SK-N-SH treated with all-trans-retinoic acid at 6 μM for 48 hours (cell line): ENCODE results near the gene SP140.

Source experiments
- ATAC-seq: fragments of 200-7000 bp; cut with Tn5 transposase; 3 replicates; pipeline ENCODE4 v1.9.1; 2020; ENCODE audit warnings: mild to moderate bottlenecking, moderate library complexity
- ARNTL ChIP-seq: fragments of 450-650 bp; formaldehyde crosslinking; IDR thresholded peaks from 2 replicates; pipeline ENCODE4 v1.5.0; 2020; ENCODE audit warnings: low read depth, mild to moderate bottlenecking, moderate library complexity, borderline replicate concordance
- BACH2 ChIP-seq: fragments of 250-450 bp; sonication (Bioruptor Pico); IDR thresholded peaks from 2 replicates; pipeline ENCODE4 v1.9.0; 2021; ENCODE audit warnings: mild to moderate bottlenecking, borderline replicate concordance
- CSDC2 ChIP-seq: fragments of 250-450 bp; sonication (Bioruptor Pico); IDR thresholded peaks from 2 replicates; pipeline ENCODE4 v1.5.0; 2020; ENCODE audit warnings: mild to moderate bottlenecking, moderate library complexity
- ESRRG ChIP-seq: fragments of 250-450 bp; sonication (Bioruptor Pico); IDR thresholded peaks from 2 replicates; pipeline ENCODE4 v1.6.1; 2021; ENCODE audit warnings: mild to moderate bottlenecking
- GLIS3 ChIP-seq: fragments of 250-450 bp; sonication (Bioruptor Pico); IDR thresholded peaks from 2 replicates; pipeline ENCODE4 v1.5.0; 2020; ENCODE audit warnings: mild to moderate bottlenecking, moderate library complexity
- ISL1 ChIP-seq: fragments of 250-450 bp; sonication (Bioruptor Pico); IDR thresholded peaks from 2 replicates; pipeline ENCODE4 v2.1.2; 2022; ENCODE audit warnings: mild to moderate bottlenecking, moderate library complexity
- OSR1 ChIP-seq: fragments of 250-450 bp; sonication (Bioruptor Pico); IDR thresholded peaks from 2 replicates; pipeline ENCODE4 v1.8.0; 2022; ENCODE audit warnings: moderate library complexity, mild to moderate bottlenecking, inconsistent platforms
- RARB ChIP-seq: fragments of 250-450 bp; sonication (Bioruptor Pico); IDR thresholded peaks from 2 replicates; pipeline ENCODE4 v1.8.0; 2021; ENCODE audit warnings: mild to moderate bottlenecking, moderate library complexity
- SNAI2 ChIP-seq: fragments of 250-450 bp; sonication (Bioruptor Pico); IDR thresholded peaks from 2 replicates; pipeline ENCODE4 v1.5.0; 2020; ENCODE audit warnings: mild to moderate bottlenecking, moderate library complexity
- TCF4 ChIP-seq: fragments of 250-450 bp; sonication (Bioruptor Pico); IDR thresholded peaks from 2 replicates; pipeline ENCODE4 v1.8.0; 2021; ENCODE audit warnings: mild to moderate bottlenecking, moderate library complexity, borderline replicate concordance
- TOX ChIP-seq: fragments of 250-450 bp; sonication (Bioruptor Pico); IDR thresholded peaks from 2 replicates; pipeline ENCODE4 v1.8.0; 2021; ENCODE audit warnings: mild to moderate bottlenecking, moderate library complexity, borderline replicate concordance
- ZC3H10 ChIP-seq: fragments of 250-450 bp; sonication (Bioruptor Pico); IDR thresholded peaks from 2 replicates; pipeline ENCODE4 v1.5.1; 2021; ENCODE audit warnings: mild to moderate bottlenecking, moderate library complexity
- ZFP3 ChIP-seq: fragments of 250-450 bp; sonication (Bioruptor Pico); IDR thresholded peaks from 2 replicates; pipeline ENCODE4 v1.5.0; 2020; ENCODE audit warnings: mild to moderate bottlenecking, moderate library complexity
- ZFP30 ChIP-seq: fragments of 450-650 bp; formaldehyde crosslinking; IDR thresholded peaks from 2 replicates; pipeline ENCODE4 v1.5.0; 2022; ENCODE audit warnings: mild to moderate bottlenecking, moderate library complexity
- ZNF565 ChIP-seq: fragments of 450-650 bp; formaldehyde crosslinking; conservative IDR thresholded peaks from 2 replicates; pipeline ENCODE4 v1.5.0; 2020; ENCODE audit warnings: low read depth, mild to moderate bottlenecking, moderate library complexity
- TF ChIP-seq, protein P1 (sequence below): fragments of 250-450 bp; sonication (Bioruptor Pico); IDR thresholded peaks from 2 replicates; pipeline ENCODE4 v1.5.1; 2021; ENCODE audit warnings: mild to moderate bottlenecking, moderate library complexity
- TF ChIP-seq, protein P2 (sequence below): fragments of 250-450 bp; sonication (Bioruptor Pico); IDR thresholded peaks from 2 replicates; pipeline ENCODE4 v1.8.0; 2020; ENCODE audit warnings: mild to moderate bottlenecking, moderate library complexity, borderline replicate concordance
- TF ChIP-seq, protein P3 (sequence below): fragments of 250-450 bp; sonication (Bioruptor Pico); IDR thresholded peaks from 2 replicates; pipeline ENCODE4 v1.5.1; 2020; ENCODE audit warnings: low read depth, mild to moderate bottlenecking, moderate library complexity
- TF ChIP-seq, protein P4 (sequence below): fragments of 250-450 bp; sonication (Bioruptor Pico); IDR thresholded peaks from 2 replicates; pipeline ENCODE4 v1.5.0; 2020; ENCODE audit warnings: mild to moderate bottlenecking, moderate library complexity

The SP140 gene

DNA sequence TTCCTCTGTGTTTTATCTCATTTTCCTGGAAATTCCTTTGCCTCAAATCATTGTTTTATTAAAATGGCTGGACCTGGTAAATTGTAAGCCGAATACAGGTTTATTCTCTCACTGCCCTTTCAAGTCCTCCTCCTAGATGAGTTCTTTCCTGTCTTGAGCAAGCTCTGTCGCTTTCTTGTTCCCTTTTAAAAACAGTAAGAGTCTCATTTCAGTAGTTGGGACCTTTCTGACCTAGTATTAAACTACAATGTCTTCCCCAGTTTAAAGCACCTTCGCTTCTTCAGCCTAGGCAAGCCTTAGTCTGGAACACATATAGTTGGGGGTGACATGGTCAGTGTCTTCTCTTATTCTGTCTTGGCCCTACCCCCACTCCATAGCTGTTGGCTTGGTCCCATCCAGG, 60.5 kb downstream of the SP140 start:
- no peak for ATAC-seq

DNA sequence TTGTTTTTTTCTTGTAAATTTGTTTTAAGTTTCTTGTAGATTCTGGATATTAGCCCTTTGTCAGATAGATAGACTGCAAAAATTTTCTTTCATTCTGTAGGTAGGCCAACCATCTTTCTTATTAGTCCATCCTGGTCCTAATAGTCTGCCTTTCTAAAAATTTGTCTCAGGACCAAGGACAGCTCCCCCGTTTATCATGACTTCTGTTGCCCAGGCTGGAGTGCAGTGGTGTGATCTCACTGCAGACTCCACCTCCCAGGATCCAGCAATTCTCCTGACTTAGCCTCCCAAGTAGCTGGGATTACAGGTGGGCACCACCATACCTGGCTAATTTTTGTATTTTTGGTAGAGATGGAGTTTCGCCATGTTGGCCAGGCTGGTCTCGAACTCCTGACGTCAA, 63.8 kb downstream of the SP140 start:
- ATAC-seq, result peak; percentile 63; the same call in 2 of the 3 replicates

More for the DNA sequence above, 60.5 kb downstream of the SP140 start:
- TF ChIP-seq TOX (no peak), TCF4 (CRISPR knock-in tag) (no peak), OSR1 (CRISPR knock-in tag) (no peak)
- TF ChIP-seq, protein P1, sequence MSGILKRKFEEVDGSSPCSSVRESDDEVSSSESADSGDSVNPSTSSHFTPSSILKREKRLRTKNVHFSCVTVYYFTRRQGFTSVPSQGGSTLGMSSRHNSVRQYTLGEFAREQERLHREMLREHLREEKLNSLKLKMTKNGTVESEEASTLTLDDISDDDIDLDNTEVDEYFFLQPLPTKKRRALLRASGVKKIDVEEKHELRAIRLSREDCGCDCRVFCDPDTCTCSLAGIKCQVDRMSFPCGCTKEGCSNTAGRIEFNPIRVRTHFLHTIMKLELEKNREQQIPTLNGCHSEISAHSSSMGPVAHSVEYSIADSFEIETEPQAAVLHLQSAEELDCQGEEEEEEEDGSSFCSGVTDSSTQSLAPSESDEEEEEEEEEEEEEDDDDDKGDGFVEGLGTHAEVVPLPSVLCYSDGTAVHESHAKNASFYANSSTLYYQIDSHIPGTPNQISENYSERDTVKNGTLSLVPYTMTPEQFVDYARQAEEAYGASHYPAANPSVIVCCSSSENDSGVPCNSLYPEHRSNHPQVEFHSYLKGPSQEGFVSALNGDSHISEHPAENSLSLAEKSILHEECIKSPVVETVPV (CRISPR knock-in tag), result no peak

DNA sequence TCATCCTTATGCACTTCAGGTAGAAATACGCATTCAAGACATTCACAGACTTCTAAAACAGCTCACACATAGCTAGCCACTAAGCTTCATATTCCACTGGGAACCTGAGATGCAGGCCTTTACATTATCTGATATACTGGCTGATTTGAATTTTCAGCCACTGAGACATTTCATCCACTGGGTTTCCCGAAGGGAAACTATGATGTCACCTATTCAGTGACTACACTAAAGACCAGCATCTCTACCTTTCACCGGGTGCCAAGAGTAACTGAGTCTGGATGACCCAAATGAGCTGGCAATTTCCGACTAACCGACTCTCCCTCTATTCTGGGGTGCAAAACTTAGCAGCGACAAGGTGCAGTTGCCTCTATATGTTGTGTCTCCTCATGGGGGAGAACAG, 69.7 kb downstream of the SP140 start:
- ATAC-seq, result no peak
- TF ChIP-seq TCF4 (CRISPR knock-in tag), result no peak

DNA sequence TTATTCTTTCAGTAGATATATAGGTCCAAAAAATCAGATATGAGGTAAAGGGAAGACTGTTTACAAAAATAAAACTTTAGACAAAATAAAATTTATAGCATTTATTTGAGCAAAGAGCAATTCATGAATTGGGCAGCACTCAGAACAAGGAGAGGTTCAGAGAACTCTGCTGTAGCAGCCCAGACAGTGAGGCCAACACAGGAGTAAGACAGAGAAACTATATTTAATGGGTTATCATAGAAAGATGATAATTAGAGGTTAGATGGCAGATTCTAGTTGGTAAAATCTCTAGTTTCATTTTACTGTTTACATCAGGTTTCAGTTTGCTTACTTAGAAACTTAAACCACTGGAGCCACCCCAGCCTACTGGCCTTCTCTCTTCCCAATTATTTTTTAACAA, 71.4 kb downstream of the SP140 start:
- TF ChIP-seq, protein P1 (CRISPR knock-in tag), result no peak
- TF ChIP-seq, protein P2, sequence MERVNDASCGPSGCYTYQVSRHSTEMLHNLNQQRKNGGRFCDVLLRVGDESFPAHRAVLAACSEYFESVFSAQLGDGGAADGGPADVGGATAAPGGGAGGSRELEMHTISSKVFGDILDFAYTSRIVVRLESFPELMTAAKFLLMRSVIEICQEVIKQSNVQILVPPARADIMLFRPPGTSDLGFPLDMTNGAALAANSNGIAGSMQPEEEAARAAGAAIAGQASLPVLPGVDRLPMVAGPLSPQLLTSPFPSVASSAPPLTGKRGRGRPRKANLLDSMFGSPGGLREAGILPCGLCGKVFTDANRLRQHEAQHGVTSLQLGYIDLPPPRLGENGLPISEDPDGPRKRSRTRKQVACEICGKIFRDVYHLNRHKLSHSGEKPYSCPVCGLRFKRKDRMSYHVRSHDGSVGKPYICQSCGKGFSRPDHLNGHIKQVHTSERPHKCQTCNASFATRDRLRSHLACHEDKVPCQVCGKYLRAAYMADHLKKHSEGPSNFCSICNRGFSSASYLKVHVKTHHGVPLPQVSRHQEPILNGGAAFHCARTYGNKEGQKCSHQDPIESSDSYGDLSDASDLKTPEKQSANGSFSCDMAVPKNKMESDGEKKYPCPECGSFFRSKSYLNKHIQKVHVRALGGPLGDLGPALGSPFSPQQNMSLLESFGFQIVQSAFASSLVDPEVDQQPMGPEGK (CRISPR knock-in tag), result no peak
- TF ChIP-seq, protein P3, sequence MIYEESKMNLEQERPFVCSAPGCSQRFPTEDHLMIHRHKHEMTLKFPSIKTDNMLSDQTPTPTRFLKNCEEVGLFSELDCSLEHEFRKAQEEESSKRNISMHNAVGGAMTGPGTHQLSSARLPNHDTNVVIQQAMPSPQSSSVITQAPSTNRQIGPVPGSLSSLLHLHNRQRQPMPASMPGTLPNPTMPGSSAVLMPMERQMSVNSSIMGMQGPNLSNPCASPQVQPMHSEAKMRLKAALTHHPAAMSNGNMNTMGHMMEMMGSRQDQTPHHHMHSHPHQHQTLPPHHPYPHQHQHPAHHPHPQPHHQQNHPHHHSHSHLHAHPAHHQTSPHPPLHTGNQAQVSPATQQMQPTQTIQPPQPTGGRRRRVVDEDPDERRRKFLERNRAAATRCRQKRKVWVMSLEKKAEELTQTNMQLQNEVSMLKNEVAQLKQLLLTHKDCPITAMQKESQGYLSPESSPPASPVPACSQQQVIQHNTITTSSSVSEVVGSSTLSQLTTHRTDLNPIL, result no peak
- TF ChIP-seq ZC3H10 (CRISPR knock-in tag) (no peak), ZNF565 (CRISPR knock-in tag) (no peak), GLIS3 (CRISPR knock-in tag) (no peak), SNAI2 (no peak), RARB (CRISPR knock-in tag) (no peak), BACH2 (CRISPR knock-in tag) (no peak), ESRRG (no peak), ISL1 (CRISPR knock-in tag) (no peak), ZFP30 (CRISPR knock-in tag) (no peak), CSDC2 (CRISPR knock-in tag) (no peak)
- TF ChIP-seq, protein P4, sequence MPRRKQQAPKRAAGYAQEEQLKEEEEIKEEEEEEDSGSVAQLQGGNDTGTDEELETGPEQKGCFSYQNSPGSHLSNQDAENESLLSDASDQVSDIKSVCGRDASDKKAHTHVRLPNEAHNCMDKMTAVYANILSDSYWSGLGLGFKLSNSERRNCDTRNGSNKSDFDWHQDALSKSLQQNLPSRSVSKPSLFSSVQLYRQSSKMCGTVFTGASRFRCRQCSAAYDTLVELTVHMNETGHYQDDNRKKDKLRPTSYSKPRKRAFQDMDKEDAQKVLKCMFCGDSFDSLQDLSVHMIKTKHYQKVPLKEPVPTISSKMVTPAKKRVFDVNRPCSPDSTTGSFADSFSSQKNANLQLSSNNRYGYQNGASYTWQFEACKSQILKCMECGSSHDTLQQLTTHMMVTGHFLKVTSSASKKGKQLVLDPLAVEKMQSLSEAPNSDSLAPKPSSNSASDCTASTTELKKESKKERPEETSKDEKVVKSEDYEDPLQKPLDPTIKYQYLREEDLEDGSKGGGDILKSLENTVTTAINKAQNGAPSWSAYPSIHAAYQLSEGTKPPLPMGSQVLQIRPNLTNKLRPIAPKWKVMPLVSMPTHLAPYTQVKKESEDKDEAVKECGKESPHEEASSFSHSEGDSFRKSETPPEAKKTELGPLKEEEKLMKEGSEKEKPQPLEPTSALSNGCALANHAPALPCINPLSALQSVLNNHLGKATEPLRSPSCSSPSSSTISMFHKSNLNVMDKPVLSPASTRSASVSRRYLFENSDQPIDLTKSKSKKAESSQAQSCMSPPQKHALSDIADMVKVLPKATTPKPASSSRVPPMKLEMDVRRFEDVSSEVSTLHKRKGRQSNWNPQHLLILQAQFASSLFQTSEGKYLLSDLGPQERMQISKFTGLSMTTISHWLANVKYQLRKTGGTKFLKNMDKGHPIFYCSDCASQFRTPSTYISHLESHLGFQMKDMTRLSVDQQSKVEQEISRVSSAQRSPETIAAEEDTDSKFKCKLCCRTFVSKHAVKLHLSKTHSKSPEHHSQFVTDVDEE (CRISPR knock-in tag), result no peak
- ATAC-seq, result no peak

DNA sequence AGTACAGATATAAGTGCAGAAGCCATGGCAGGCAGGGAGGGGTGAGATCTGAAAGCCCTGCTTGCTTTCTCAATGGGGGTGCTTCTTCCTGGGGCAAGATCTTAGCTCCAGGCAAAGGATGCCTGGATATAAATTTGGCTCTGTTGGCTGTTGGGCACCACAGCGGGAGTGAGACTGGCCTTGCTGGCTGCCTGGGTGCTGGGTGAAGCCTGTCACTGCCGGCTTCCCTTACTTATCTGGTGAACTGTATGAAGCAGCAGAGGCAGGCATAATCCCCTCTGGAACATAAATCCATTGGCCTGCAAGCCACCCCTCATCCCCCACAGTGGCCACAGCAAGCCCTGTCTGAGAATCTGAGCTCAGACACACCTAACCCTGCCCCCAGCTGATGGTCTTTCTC, 74.1 kb downstream of the SP140 start:
- no peak for ATAC-seq
- TF ChIP-seq BACH2 (CRISPR knock-in tag), result no peak
- no peak for TF ChIP-seq GLIS3 (CRISPR knock-in tag)
- no peak for TF ChIP-seq CSDC2 (CRISPR knock-in tag)
- no peak for TF ChIP-seq RARB (CRISPR knock-in tag)
- TF ChIP-seq ZFP3 (CRISPR knock-in tag), result no peak
- TF ChIP-seq ZC3H10 (CRISPR knock-in tag), result no peak
- TF ChIP-seq ESRRG, result no peak
- TF ChIP-seq ARNTL (CRISPR knock-in tag), result no peak
